Hematopoietic multipotent progenitor cell treated with erythropoietin and hydrocortisone succinate and interleukin-3 and kit ligand, for 17 days (in vitro differentiated cells): ENCODE data around the gene KRT37.

Source experiments
- DNase-seq: peaks from one replicate; pipeline ENCODE4 v3.0.0-alpha.2; 2015; ENCODE audit warnings: low spot score

Gene KRT37

GRCh38 chr17:41424111-41424635 is at the start of gene KRT37:
Gene KRT37 (minus strand): TSS chr17:41424585. CDS start chr17:41424523, 62 bp downstream.
- no peak for DNase-seq

DNA sequence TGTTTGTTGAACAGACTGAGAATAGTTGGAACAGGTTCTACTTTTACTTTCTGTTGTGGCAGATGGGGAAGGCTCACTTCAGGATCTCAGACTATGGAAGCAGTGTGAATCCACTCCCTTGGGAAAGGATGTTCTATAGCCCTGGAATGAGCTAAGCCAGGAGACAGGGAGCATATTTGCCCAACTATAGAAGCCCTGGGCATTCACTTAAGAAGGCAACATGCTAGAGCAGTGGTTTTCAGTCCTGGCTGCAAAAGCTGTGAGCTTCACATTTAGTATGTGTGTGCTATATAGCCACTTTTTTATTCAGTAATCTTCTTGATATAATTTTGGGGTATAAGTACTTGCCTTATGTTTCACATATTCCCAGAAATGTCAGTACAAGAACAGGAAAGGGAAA is 44.0 kb upstream of the KRT37 start:
- DNase-seq: no peak

- no peak for DNase-seq
These were observed 43.2 kb upstream of the KRT37 start for GRCh38 chr17:41467561-41467960.

GRCh38 chr17:41466988-41467387 is 42.6 kb upstream of the KRT37 start, which contains the start of gene KRT32:
Gene KRT32 (minus strand): TSS chr17:41467386. CDS start chr17:41467325, 61 bp downstream.
- no peak for DNase-seq

GRCh38 chr17:41464682-41465081 is 40.3 kb upstream of the KRT37 start:
- DNase-seq: no peak

DNA sequence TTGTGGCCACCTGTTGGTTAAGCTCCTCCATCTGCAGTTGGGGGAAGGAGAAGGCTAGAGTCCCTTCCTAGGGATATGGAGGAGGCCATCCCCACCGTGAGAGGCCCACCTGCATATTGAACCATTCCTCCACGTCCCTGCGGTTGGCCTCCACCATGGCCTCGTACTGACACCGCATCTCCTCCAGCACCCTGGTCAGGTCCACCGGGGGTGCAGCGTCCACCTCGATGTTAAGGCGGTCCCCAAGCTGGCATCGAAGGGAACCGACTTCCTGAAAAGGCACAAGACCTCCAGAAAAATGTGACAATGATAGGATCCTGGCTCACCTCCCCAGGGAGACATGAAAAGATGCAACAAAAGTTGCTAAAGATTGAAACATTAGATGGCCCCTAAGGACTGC is 39.8 kb upstream of the KRT37 start:
- DNase-seq: no peak

- no peak for DNase-seq
These were observed 39.4 kb upstream of the KRT37 start for GRCh38 chr17:41463746-41464145.

DNA sequence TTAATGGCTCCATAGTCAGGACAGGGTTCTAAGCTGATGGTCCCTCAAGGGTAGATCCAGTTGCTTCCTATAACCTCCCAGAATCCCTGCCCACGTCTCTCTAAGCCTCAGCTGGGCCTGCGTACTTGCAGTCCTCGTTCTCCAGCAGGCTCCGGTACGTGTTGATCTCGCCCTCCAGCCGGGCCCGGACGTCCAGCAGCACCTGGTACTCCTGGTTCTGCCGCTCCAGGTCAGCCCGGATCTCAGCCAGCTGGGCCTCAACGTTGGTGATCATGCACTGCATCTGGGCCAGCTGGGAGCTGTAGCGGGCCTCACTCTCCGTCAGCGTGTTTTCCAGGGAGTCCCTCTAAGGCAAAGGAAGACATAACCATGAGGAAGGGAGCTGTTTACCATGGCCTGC is 38.3 kb upstream of the KRT37 start:
- no peak for DNase-seq

GRCh38 chr17:41457676-41458075 is 33.3 kb upstream of the KRT37 start:
- no peak for DNase-seq

- DNase-seq: no peak
These were observed 31.8 kb upstream of the KRT37 start for GRCh38 chr17:41456204-41456603.

GRCh38 chr17:41455236-41455635 is 30.9 kb upstream of the KRT37 start:
- no peak for DNase-seq

- DNase-seq: no peak
These were observed 28.7 kb upstream of the KRT37 start for GRCh38 chr17:41453066-41453465.

DNA sequence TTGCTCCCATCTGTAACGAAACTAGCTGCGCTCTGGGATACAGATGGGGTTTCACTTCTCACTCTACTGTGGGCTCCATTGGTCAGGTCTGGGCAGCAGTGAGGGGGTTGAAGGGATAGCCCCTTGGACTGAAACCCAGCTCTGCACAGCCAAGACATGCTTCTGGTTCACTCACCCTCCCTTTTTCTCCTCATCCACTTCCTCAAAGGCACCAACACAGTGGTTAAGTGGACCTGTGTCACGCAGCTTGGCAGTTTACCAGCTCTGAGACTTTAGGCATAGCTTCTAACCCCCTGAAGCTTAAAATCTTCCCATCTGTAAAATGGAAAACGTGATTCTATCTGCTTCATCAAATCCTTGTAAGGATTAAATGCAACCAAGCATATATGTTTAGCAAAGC is 27.9 kb upstream of the KRT37 start:
- DNase-seq: no peak

DNA sequence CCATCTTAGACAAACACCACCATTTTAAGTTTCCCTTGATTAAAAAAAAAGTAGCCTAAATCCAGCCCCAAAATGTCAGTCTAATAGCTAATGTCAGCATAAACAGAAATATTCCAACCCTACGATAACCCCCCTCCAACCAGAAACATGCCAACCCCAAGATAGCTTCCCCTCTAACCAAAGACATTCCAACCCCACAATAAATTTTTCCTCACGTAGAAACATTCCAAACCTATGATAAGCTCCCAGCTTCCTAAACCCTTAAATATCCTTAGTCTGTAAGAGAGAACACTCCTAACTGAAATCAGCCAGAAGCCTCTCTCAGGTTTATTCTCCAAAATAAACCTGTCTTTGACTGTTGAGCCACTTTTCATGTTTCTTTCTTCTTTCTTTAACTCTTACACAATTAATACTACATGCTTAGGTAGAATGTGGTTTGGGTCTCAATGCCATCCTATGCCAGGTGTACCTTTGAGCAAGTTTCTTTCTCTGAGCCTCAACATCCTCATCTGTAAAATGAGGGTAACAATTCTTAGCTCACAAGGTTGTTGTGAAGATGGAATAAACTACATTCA is 26.9 kb upstream of the KRT37 start:
- no peak for DNase-seq

- no peak for DNase-seq
These were observed 24.6 kb upstream of the KRT37 start for GRCh38 chr17:41449008-41449407.

- DNase-seq: no peak
These were observed 24.1 kb upstream of the KRT37 start for GRCh38 chr17:41448506-41448905.

DNA sequence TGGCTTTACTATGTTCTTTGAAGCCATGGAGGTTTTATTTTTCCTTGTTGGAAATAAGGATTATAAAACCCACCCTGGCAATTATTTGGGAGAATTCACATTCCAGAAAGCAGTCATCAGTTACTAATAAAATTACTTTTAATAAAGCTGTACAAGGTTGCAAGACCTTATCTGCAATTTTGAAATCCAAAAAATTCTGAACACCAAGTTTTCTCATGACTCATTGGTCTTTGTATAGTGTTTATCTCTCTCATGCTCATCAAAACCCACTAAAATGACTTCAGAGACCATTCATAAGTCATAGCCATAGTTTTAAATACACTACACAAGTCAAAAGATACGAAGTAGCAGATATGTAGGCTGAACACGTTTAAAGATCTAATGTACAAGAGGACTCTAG is 22.4 kb upstream of the KRT37 start:
- DNase-seq: no peak

DNA sequence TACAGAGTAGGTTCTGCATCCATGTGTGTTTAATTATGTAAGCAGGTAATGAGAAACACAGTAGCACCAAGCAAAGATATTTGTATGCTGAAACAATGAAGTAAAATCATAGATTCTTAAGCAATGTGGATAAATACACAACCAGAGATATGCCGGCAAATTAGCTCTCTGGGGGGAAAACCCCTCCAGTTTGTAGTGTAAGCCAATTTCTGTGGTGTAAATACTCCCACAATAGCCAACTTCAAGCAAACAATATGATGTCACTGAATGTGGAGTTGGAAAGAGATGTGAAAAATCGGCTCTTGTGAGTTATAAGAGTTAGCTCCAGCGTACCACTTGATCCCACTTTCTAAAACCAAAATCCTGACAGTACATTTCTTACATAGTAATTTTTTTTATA is 20.3 kb upstream of the KRT37 start:
- no peak for DNase-seq

DNA sequence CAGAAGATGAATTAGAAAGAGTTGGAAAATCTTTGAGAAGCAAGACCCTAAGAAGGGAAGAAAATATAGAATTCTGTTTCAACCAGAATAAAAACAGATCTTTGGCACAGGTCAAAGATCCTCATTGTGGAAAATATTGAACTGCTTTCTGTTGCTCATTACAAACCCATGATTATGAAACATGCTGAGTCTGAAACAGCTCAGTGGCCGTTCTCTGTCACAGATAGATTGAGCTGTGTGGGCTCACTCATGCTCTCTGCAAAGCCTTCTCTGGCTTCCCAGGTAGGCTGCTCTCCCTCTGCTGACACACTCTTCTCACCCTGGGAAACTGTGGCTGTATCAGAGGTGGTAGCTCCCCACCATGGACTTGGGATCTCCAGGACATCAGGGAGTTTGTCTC is 19.8 kb upstream of the KRT37 start:
- no peak for DNase-seq

DNA sequence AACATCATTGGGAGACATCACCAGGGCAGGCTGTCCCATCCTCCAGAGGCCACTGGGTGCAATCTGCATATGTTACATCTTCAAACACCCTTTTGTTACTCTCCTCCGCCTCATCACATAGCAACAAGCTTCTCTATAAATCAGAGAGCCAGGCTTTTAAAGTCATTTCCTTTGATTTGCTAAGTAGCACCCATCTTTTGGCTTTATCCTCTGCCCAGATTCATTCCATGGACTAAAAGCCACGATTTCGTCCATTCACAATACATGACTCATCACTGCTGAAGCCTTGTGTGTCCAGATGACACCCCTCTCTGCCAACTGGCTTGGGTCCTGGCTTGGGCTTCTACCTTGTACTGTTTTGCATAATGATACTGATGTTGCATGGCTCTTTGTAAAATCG is 18.4 kb upstream of the KRT37 start:
- no peak for DNase-seq

DNA sequence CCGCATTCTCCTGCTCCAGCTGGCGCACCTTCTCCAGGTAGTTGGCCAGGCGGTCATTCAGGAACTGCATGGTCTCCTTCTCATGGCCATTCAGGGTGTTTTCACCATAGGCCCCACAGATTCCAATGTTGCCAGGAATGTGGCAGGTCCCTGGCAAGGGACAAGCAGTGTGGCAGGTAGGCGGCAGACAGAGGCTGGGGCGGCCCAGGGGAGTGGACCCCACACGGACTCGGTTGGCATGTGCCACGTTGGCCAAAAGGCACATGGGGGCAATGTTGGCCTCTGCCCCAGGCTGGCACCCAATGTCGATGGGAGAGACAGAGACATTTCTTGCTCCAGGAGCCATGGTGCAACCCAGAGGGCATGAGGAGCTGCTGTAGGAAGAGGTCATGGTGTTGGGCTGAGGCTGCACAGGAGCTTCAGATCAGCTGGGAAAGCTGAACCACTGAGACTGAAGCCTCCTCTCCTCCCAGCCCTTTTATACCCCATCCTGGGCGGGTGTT is 16.2 kb upstream of the KRT37 start, which contains the start of gene KRT38:
Gene KRT38 (minus strand): TSS at position 453 of the 503 bp plus-strand sequence. CDS start 62 bp downstream, at position 391.
- no peak for DNase-seq

- no peak for DNase-seq
These were observed 15.0 kb upstream of the KRT37 start for GRCh38 chr17:41439375-41439774.

DNA sequence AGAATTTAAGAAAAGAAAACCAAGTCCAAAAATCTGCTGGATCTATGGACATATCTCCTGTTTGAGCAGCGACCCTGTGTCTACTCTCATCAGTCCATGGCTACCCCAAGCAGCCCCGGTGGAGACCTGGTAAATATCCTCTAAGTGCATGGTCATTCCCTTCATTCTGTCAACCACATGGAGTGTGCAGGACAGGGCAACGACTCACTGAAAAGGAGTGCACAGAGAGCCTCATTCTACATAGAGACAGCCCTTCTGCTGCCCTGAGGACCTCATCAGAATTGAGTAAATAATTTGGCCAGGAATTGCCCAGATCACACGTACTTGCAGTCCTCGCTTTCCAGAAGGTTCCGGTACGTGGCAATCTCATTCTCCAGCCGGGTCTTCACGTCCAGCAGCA is 13.4 kb upstream of the KRT37 start:
- no peak for DNase-seq

DNA sequence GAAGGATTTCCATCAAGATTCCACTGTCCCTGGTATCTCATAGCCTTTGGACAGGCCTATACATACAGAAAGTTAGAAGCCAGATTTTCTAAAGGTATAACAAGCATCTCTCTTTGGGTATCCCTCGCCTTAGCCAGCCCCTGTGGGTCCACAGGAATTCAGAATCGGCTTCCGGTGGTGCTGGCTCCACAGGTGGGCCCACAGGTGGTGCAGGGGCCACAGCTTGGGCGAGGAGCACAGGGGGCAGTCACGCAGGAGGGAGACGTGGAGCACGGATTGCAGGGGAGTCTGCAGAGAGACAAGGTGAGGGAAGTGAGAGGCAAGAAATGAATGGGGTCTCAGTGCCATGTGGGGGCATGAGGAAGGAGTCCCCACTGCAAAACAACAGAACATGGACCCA is 12.9 kb upstream of the KRT37 start:
- no peak for DNase-seq
